ENCODE measurements around the gene C14orf132.

C14orf132 gene

GRCh38 chr14:96105926-96106441 is 66.8 kb downstream of the C14orf132 start:
- in situ Hi-C loops (cut with HindIII; ENCODE audit: low pct_ligation_motif_present, low sequenced_read_pairs), result no loop called here
- Histone ChIP-seq H3K27ac (no peak overlapping the region), H3K36me3 (replicated peaks) (no peaks in the 10 kb centered on the region), H3K27me3 (replicated peaks) (no peaks in the 10 kb centered on the region), H3K4me3 (ENCODE audit: low read depth, low read length) (no peak overlapping the region)
- DNase-seq, result no peak
- TF ChIP-seq CTCF (IDR thresholded peaks at IDR 0.05; ENCODE audit: low read depth, low read length, missing control alignments), result no peak

- no peak overlapping the region for H3K27ac ChIP-seq
- DNase-seq, result no peak
- in situ Hi-C loops (cut with HindIII; ENCODE audit: low pct_ligation_motif_present, low sequenced_read_pairs), result no loop called here
- no peaks in the 10 kb centered on the region for H3K36me3 ChIP-seq (replicated peaks)
- H3K4me3 ChIP-seq (ENCODE audit: low read depth, low read length), result no peak overlapping the region
- no peaks in the 10 kb centered on the region for H3K27me3 ChIP-seq (replicated peaks)
- no peak for TF ChIP-seq CTCF (IDR thresholded peaks at IDR 0.05; ENCODE audit: low read depth, low read length, missing control alignments)
Measured at GRCh38 chr14:96106891-96107290, 67.7 kb downstream of the C14orf132 start.

- Histone ChIP-seq H3K36me3 (replicated peaks) (no peaks in the 10 kb centered on the region), H3K27me3 (replicated peaks) (no peaks in the 10 kb centered on the region), H3K4me3 (ENCODE audit: low read depth, low read length) (no peak overlapping the region), H3K27ac (no peak overlapping the region)
- no peak for TF ChIP-seq CTCF (IDR thresholded peaks at IDR 0.05; ENCODE audit: low read depth, low read length, missing control alignments)
- DNase-seq, result no peak
- in situ Hi-C loops (cut with HindIII; ENCODE audit: low pct_ligation_motif_present, low sequenced_read_pairs), result no loop called here
Measured at GRCh38 chr14:96108061-96108795, 69.1 kb downstream of the C14orf132 start.

- in situ Hi-C loops (cut with HindIII; ENCODE audit: low pct_ligation_motif_present, low sequenced_read_pairs), result no loop called here
- DNase-seq, result no peak
- H3K27me3 ChIP-seq (replicated peaks), result no peaks in the 10 kb centered on the region
- H3K4me3 ChIP-seq (ENCODE audit: low read depth, low read length), result no peak overlapping the region
- no peaks in the 10 kb centered on the region for H3K36me3 ChIP-seq (replicated peaks)
- no peak for TF ChIP-seq CTCF (IDR thresholded peaks at IDR 0.05; ENCODE audit: low read depth, low read length, missing control alignments)
- H3K27ac ChIP-seq, result no peak overlapping the region
Measured at GRCh38 chr14:96108911-96109310, 69.7 kb downstream of the C14orf132 start.

- H3K36me3 ChIP-seq (replicated peaks), result no peaks in the 10 kb centered on the region
- H3K27ac ChIP-seq, result no peak overlapping the region
- no peak for DNase-seq
- no peak for TF ChIP-seq CTCF (IDR thresholded peaks at IDR 0.05; ENCODE audit: low read depth, low read length, missing control alignments)
- in situ Hi-C loops (cut with HindIII; ENCODE audit: low pct_ligation_motif_present, low sequenced_read_pairs), result no loop called here
- no peak overlapping the region for H3K4me3 ChIP-seq (ENCODE audit: low read depth, low read length)
- H3K27me3 ChIP-seq (replicated peaks), result no peaks in the 10 kb centered on the region
Measured at GRCh38 chr14:96109596-96110355, 70.6 kb downstream of the C14orf132 start.
